Measurements from ENCODE around the gene NXPH1. TPM values are rescaled to one million over a fixed set of nuclear protein-coding genes. Genes with fewer than 3 reads are reported as not detected.
A peak's percentile ranks its signal among the peaks of the same experiment; 100 is the strongest.
"Not testable (repeated sequence)": the region's sequence is repeated elsewhere in the genome, so short reads cannot be mapped to it uniquely, and the experiment has no call there.

NXPH1 gene
- total RNA-seq, 1 donor from 2014 or later: not detected

DNA sequence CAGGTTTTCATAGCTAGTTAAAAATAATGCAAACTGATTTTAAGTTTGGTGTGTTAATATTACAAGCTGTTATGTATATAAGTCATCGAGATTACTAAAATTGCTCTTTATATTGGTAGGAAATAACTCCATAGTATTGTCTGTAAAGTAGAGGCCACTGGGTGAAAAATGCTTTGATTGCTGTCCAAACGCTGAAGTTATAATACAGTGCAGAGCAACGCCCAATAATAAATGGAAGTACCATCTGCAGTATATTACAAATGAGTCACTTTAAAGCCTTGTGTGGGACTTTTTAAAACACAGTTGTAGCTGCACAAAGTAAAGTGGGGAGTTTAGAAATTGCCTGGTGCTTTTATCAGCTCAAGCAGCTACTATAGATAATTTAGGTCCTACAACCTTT is 196.1 kb downstream of the NXPH1 start:
- ATAC-seq (no peak), DNase-seq (ENCODE audit: low spot score) (no peak)
- intact Hi-C loops (cut with DNase I): no loop called here

GRCh38 chr7:8637322-8637721 is 203.9 kb downstream of the NXPH1 start:
- intact Hi-C loops (cut with DNase I): no loop called here
- no peak for DNase-seq (ENCODE audit: low spot score)
- no peak for ATAC-seq

DNA sequence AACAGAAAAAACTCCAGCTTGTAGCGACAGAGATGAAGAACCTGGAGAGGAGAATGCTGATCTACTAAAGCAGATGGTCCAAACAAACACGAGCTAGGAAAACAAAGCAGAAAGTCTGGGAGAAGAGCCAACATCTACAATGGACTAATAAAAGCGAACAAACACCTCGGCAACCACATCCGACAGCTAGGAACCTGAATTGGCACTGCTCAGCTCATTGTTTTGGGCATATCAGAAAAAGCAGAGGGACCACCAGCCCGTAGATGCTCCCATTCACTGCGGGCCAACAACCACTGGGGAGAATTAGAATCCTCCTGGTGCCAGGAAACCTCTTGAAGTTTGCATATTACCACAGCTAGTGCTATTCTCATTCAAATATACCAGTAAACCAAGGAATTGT is 204.7 kb downstream of the NXPH1 start:
- intact Hi-C loops (cut with DNase I): no loop called here
- DNase-seq (ENCODE audit: low spot score) (no peak), ATAC-seq (no peak)

- intact Hi-C loops (cut with DNase I): no loop called here
- ATAC-seq: no peak
- no peak for DNase-seq (ENCODE audit: low spot score)
These were observed 206.3 kb downstream of the NXPH1 start for GRCh38 chr7:8639668-8640067.

GRCh38 chr7:8640671-8641070 is 207.3 kb downstream of the NXPH1 start:
- no peak for ATAC-seq
- intact Hi-C loops (cut with DNase I): no loop called here
- no peak for DNase-seq (ENCODE audit: low spot score)

- DNase-seq (ENCODE audit: low spot score) (no peak), ATAC-seq (peak; percentile 39)
- intact Hi-C loops (cut with DNase I): no loop called here
These were observed 235.5 kb downstream of the NXPH1 start for GRCh38 chr7:8668627-8669500.

DNA sequence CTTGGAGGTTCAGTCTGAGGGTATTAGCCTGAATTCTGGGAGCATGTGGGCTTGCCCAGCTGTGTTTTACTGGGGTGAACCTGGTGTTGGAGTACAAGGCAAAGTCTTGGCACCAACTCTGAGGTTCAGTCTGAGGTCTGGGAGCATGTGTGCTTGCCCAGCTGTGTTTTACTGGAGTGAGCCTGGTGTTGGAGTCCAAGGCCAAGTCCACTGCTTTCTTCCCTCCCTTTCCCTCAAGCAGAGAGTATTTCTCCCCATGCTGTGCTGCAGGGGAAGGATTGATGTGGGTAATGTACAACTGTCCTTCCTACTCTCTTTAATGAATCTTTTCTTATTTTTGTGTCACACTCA is 236.1 kb downstream of the NXPH1 start:
- DNase-seq (ENCODE audit: low spot score) (no peak), ATAC-seq (no peak)
- intact Hi-C loops (cut with DNase I): no loop called here

DNA sequence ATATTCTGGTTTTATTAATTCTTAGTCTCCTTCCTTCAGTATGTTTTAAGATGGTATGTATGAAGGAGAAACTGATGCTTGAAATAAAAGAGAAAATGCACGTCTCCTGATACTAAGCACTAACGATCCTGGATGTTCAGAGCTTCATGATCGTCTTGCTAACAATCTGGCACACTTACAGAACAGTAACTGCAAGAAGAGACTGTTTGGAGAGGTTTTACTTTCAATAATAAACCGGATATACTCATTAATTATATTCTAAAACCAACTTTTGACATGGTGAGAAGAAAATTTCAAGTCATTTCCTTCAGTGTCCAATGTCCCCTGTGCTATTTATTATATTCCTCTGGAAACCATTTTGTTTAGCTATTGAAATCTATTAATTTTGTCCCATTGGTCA is 251.0 kb downstream of the NXPH1 start:
- intact Hi-C loops (cut with DNase I): no loop called here
- no peak for DNase-seq (ENCODE audit: low spot score)
- no peak for ATAC-seq

GRCh38 chr7:8699875-8700624 is 266.6 kb downstream of the NXPH1 start:
- intact Hi-C loops (cut with DNase I): no loop called here
- DNase-seq (ENCODE audit: low spot score) (no peak), ATAC-seq (no peak)

DNA sequence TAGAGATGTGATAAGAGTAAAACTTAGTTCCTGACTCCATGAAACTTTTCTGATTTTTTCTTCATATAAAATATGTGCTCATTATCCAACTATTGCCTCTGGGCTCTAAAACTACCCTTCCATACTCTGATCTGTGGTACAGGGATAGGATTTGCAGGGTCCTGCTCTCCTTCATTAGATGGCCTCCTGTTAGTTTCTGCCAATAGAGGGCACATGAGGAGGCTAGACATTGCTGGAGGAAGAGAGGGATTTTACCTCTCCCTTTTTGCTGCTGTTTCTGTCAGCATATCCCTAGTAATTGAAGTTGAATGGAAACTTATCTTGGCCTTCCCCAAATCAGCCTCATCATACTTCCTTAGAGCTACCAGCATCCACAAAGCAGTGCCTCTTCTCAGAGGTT is 269.4 kb downstream of the NXPH1 start:
- DNase-seq (ENCODE audit: low spot score) (no peak), ATAC-seq (no peak)
- intact Hi-C loops (cut with DNase I): no loop called here

DNA sequence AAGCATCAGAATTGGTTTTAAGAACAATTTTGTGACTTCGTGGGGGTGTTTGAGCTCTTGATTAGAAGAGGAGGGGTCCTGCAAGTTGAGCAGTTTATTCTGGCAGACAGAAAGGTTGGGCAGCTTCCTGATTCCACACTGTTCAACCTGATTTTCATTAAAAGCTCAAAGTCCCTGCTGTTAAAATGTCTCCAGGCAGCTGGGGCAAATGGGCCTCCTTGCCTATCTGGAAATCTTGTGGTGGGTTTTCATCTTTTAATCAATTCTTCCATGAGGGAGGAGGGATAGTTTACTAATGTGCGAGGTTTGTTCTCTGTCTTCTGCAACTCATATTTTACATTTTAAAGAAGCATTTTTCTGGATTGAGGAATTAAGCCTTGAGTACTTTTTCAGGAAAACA is 276.7 kb downstream of the NXPH1 start:
- intact Hi-C loops (cut with DNase I): no loop called here
- DNase-seq (ENCODE audit: low spot score) (no peak), ATAC-seq (no peak)

GRCh38 chr7:8714791-8715190 is 281.4 kb downstream of the NXPH1 start:
- no peak for ATAC-seq
- intact Hi-C loops (cut with DNase I): no loop called here
- DNase-seq (ENCODE audit: low spot score): no peak

- intact Hi-C loops (cut with DNase I): no loop called here
- ATAC-seq: no peak
- DNase-seq (ENCODE audit: low spot score): no peak
These were observed 285.7 kb downstream of the NXPH1 start for GRCh38 chr7:8719102-8719501.

- intact Hi-C loops (cut with DNase I): no loop called here
- no peak for ATAC-seq
- DNase-seq (ENCODE audit: low spot score): no peak
These were observed 290.8 kb downstream of the NXPH1 start for GRCh38 chr7:8724080-8724718.

- intact Hi-C loops (cut with DNase I); ATAC-seq: not testable (repeated sequence)
These were observed 298.3 kb downstream of the NXPH1 start for GRCh38 chr7:8731756-8732155.

DNA sequence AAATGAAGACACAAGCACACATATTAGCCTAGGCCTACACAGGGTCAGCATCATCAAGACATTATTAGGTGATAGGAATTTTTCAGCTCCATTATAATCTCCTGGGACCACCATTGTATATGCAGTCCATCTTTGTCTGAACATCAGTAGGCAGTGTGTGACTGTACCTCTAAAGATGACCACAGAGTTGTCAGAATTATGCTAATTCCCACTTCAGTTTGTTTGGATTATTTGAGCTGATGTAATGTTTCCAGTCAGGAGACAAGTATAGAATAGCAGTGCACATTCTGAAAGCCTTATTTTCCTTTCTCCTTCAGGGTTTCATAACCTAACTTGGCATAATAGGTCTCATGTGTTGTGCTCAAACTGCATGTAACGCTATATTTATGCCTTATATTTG is 306.4 kb downstream of the NXPH1 start:
- no peak for ATAC-seq
- no peak for DNase-seq (ENCODE audit: low spot score)
- intact Hi-C loops (cut with DNase I): no loop called here

More at GRCh38 chr7:8731756-8732155, 298.3 kb downstream of the NXPH1 start:
- not testable (repeated sequence) for DNase-seq (ENCODE audit: low spot score)

DNA sequence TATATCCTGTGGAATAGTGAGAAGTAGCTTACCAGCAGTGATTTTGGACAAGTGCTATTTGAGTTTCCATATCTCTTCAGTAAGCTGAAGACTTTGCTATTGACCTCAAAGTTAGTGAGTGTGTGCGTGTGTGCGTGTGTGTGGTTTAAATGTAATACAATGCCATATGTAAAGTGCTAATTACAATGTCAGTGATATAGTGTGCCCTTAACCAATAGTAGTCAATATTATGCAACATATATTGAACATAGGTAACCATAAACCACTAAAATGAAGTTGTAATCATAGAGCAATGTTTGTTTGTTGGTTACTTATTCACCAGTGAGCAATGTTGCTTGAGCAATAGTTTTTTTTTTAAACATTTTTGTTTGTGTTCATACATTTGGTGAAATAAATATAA is 309.4 kb downstream of the NXPH1 start:
- DNase-seq (ENCODE audit: low spot score) (no peak), ATAC-seq (no peak)
- intact Hi-C loops (cut with DNase I): no loop called here

DNA sequence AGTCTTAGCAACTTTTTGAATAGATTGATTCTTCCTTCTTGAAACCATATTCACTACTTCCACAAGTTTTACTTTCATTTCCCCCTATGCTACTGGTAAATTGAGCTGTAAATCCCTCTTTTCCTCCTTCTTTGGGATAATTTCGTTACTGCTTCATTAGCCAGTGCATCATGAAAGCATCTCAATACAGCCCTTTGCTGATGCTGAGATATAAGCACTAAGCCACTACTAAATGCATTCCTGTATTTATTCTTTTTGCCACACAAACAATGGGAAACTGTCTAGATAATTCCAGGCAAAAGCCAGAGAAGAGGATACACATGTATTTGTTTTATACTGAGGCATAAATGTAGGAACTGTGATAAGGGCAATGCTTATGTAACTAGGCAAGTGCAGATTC is 313.9 kb downstream of the NXPH1 start:
- ATAC-seq (no peak), DNase-seq (ENCODE audit: low spot score) (no peak)
- intact Hi-C loops (cut with DNase I): no loop called here

DNA sequence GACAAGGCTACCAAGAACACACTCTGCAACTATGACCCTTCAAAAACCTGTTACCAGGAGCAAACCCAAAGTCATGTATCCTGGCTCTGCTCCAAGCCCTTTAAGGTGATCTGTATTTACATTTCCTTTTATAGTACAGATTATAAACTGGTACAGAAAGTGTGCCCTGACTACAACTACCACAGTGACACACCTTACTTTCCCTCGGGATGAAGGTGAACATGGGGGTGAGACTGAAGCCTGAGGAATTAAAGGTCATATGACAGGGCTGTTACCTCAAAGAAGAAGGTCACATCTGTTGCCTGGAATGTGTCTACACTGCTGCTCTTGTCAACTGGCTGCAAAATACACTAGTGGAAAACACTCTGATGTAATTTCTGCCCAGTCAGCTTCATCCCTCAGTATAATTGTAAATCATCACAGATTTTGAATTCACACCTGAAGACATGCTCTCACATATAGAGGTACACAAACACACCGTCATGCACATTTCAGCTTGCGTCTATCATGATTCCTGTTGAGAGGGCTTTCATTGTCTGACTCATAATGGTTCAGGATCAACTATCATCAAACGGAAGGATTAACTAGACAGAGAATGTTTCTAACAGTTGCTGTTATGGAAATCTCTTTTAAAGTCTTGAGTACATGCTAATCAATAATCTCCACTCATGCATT is 318.3 kb downstream of the NXPH1 start:
- intact Hi-C loops (cut with DNase I): no loop called here
- ATAC-seq: no peak
- DNase-seq (ENCODE audit: low spot score): no peak

DNA sequence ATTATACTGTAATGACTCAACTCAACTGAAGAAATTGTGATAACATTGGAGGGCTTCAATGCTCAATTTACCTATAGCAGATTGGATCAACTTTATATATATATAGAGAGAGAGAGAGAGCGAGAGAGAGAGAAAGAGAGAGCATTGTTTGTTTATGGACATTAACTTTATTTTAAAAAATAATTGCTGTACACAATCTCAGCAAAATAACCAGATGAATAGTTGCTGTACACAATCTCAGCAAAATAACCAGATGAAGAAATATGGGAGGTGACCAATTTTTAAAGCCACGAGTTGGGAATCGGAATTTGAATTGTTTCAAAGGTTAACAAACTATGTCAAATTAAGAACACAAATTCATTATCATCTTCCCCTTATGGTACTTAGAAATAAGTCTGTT is 319.9 kb downstream of the NXPH1 start:
- DNase-seq (ENCODE audit: low spot score) (no peak), ATAC-seq (no peak)
- intact Hi-C loops (cut with DNase I): no loop called here

All from sciatic nerve (tissue), 2 donors.